ENCODE results near the gene MAX.

DNA sequence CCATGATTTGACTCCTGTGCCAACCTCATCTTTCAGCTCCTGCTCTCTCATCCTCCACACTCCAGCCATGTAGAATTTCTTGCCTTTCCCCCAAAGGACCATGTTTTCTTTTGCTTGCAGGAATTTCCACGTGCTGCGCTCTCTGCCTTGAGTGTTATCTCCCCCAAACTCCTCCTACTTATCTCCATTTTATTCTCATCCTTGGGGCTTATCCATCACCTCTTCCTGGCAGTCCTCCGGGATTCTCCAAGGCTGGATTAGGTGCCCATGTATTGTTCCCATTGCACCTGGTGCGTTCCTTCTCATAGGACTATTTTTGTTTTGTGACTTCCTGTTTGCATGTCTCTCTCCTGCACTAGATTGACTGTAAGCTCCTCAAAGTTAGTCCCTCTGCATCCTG is 7.0 kb upstream of the MAX start:
- TF ChIP-seq, protein P1, sequence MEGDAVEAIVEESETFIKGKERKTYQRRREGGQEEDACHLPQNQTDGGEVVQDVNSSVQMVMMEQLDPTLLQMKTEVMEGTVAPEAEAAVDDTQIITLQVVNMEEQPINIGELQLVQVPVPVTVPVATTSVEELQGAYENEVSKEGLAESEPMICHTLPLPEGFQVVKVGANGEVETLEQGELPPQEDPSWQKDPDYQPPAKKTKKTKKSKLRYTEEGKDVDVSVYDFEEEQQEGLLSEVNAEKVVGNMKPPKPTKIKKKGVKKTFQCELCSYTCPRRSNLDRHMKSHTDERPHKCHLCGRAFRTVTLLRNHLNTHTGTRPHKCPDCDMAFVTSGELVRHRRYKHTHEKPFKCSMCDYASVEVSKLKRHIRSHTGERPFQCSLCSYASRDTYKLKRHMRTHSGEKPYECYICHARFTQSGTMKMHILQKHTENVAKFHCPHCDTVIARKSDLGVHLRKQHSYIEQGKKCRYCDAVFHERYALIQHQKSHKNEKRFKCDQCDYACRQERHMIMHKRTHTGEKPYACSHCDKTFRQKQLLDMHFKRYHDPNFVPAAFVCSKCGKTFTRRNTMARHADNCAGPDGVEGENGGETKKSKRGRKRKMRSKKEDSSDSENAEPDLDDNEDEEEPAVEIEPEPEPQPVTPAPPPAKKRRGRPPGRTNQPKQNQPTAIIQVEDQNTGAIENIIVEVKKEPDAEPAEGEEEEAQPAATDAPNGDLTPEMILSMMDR (IDR thresholded peaks at IDR 0.05; ENCODE audit: low read length): no peak
- no peak for TF ChIP-seq EZH2 (optimal IDR thresholded peaks at IDR 0.05; ENCODE audit: low read depth, low read length)
- no peak for TF ChIP-seq EZH2phosphoT487 (IDR thresholded peaks at IDR 0.05; ENCODE audit: low read length)

Data from MM.1S (cell line).